ENCODE data around the gene LRP8.

GRCh38 chr1:53356637-53357036 is 28.8 kb upstream of the LRP8 start:
- TF ChIP-seq POLR2A (IDR thresholded peaks at IDR 0.05; ENCODE audit: low read depth, low read length) (no peak), POLR2AphosphoS5 (IDR thresholded peaks at IDR 0.05; ENCODE audit: low read depth, low read length) (no peak), TAF1 (IDR thresholded peaks at IDR 0.05; ENCODE audit: low read depth, low read length) (no peak)

Data from GM12891 (cell line).